C4-2B (cell line): Measurements from ENCODE around the gene TMEM191C.

ENCODE experiments used
- ZFX ChIP-seq: fragments of 450-650 bp; IDR thresholded peaks from 2 replicates; pipeline ENCODE4 v1.6.1; 2017
- TF ChIP-seq, protein P1 (sequence below): fragments of 450-650 bp; conservative IDR thresholded peaks from 2 replicates; pipeline ENCODE4 v1.5.1; 2017; ENCODE audit warnings: mild to moderate bottlenecking

DNA sequence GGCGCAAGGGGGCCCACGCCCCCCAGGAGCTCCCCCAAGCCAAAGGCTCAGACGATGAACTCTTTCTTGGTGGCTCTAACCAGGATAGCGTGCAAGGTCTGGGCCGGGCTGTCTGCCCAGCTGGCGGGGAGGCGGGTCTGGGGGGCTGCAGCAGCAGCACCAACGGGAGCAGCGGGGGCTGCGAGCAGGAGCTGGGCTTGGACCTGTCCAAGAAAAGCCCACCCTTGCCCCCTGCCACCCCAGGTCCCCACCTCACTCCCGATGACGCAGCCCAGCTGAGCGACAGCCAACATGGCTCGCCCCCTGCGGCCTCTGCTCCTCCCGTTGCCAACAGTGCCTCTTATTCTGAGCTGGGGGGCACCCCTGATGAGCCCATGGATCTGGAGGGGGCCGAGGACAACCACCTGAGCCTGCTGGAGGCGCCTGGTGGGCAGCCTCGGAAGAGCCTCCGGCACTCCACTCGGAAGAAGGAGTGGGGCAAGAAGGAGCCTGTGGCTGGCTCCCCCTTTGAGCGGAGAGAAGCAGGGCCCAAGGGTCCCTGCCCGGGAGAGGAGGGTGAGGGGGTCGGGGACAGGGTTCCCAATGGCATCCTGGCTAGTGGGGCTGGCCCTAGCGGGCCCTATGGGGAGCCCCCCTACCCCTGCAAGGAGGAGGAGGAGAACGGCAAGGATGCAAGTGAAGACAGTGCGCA is 21.6 kb upstream of the TMEM191C start:
- TF ChIP-seq, protein P1, sequence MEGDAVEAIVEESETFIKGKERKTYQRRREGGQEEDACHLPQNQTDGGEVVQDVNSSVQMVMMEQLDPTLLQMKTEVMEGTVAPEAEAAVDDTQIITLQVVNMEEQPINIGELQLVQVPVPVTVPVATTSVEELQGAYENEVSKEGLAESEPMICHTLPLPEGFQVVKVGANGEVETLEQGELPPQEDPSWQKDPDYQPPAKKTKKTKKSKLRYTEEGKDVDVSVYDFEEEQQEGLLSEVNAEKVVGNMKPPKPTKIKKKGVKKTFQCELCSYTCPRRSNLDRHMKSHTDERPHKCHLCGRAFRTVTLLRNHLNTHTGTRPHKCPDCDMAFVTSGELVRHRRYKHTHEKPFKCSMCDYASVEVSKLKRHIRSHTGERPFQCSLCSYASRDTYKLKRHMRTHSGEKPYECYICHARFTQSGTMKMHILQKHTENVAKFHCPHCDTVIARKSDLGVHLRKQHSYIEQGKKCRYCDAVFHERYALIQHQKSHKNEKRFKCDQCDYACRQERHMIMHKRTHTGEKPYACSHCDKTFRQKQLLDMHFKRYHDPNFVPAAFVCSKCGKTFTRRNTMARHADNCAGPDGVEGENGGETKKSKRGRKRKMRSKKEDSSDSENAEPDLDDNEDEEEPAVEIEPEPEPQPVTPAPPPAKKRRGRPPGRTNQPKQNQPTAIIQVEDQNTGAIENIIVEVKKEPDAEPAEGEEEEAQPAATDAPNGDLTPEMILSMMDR, result no peak
- TF ChIP-seq ZFX, result no peak
